GM12878 (cell line): ENCODE measurements around the gene NOL4L. TPM values are rescaled to one million over a fixed set of nuclear protein-coding genes. Genes with fewer than 3 reads are reported as not detected.

ENCODE experiments used
- ATAC-seq: fragments of 200-7000 bp; cut with Tn5 transposase; 3 replicates; pipeline ENCODE4 v1.9.1; 2020; ENCODE audit warnings: mild to moderate bottlenecking, moderate library complexity
- BruUV-seq: library from RNA; stranded (reverse); fragments of 400-500 nt; replicated peaks from 2 replicates; lab custom pipeline; 2021; lab: Mats Ljungman, UMichigan
- CTCF ChIA-PET: fragments of 300-600 bp; sonication (Branson Sonifier 250); formaldehyde crosslinking; extraction: SDS; loops from one replicate; lab custom pipeline; 2021; ENCODE audit warnings: inconsistent platforms; lab: Yijun Ruan, JAX
- POLR2A ChIA-PET: fragments of 350-600 bp; formaldehyde crosslinking; extraction: SDS; loops from one replicate; lab custom pipeline; 2021; ENCODE audit warnings: inconsistent platforms; lab: Charles Lee
- RAD21 ChIA-PET: fragments of 300-600 bp; sonication (Branson Sonifier 250); formaldehyde crosslinking; loops from one replicate; lab custom pipeline; 2023; ENCODE audit warnings: antibody characterized with exemption; ENCODE audit not compliant: unreplicated experiment; lab: Charles Lee
- SMC1A ChIA-PET: fragments of 300-600 bp; sonication (Branson Sonifier 250); formaldehyde crosslinking; loops from one replicate; lab custom pipeline; 2023; ENCODE audit not compliant: unreplicated experiment, uncharacterized antibody; lab: Charles Lee
- DNase-seq: peaks from one replicate; pipeline ENCODE4 v3.0.0-alpha.2; 2011; ENCODE audit warnings: low read depth, low spot score
- FAIRE-seq: peaks from 3 replicates; lab custom pipeline; 2011; peaks lifted over from hg19 to GRCh38; lab: Jason Lieb, UNC
- H2AFZ ChIP-seq: 2 replicates; pipeline ENCODE4 v1.6.0; 2011; ENCODE audit warnings: low read depth, low read length, control low read depth; ENCODE audit not compliant: control insufficient read depth
- H3K27ac ChIP-seq: 2 replicates; pipeline ENCODE4 v1.5.1; 2011; ENCODE audit warnings: control low read depth; ENCODE audit not compliant: control insufficient read depth, insufficient read depth
- H3K27me3 ChIP-seq, 2 experiments: replicated peaks in 1 of 2; 2 replicates each; pipeline versions ENCODE4 v1.6.0 to v1.6.1; 2011; ENCODE audit warnings: low read length in 1 of 2; ENCODE audit not compliant: control insufficient read depth in 2 of 2, insufficient read depth in 2 of 2
- H3K36me3 ChIP-seq, 2 experiments: 2 replicates each; pipeline ENCODE4 v1.5.1; 2011; ENCODE audit warnings: low read length in 1 of 2; ENCODE audit not compliant: control insufficient read depth in 2 of 2, insufficient read depth in 2 of 2
- H3K4me1 ChIP-seq: 2 replicates; pipeline ENCODE4 v1.6.1; 2011; ENCODE audit warnings: mild to moderate bottlenecking, low read length, moderate library complexity, mixed read lengths; ENCODE audit not compliant: control insufficient read depth, insufficient read depth
- H3K4me2 ChIP-seq: 2 replicates; pipeline ENCODE4 v1.6.0; 2011; ENCODE audit warnings: control low read depth; ENCODE audit not compliant: control insufficient read depth, insufficient read depth
- H3K4me3 ChIP-seq: fragments of 200-600 bp; sonication (generic); 2 replicates; pipeline ENCODE4 v1.5.1; 2016
- H3K79me2 ChIP-seq: 2 replicates; pipeline ENCODE4 v1.6.0; 2011; ENCODE audit warnings: low read length; ENCODE audit not compliant: control insufficient read depth, insufficient read depth
- H3K9ac ChIP-seq: 2 replicates; pipeline ENCODE4 v1.8.0; 2011; ENCODE audit warnings: low read length, control low read depth, mixed read lengths; ENCODE audit not compliant: control insufficient read depth, insufficient read depth
- H3K9me3 ChIP-seq: replicated peaks from 3 replicates; pipeline ENCODE4 v1.5.1; 2011; ENCODE audit warnings: mild to moderate bottlenecking, low read length; ENCODE audit not compliant: control insufficient read depth, insufficient read depth
- H4K20me1 ChIP-seq: 2 replicates; pipeline ENCODE4 v1.6.0; 2011; ENCODE audit not compliant: control insufficient read depth, insufficient read depth
- BACH1 ChIP-seq: fragments of 450-650 bp; IDR thresholded peaks from 2 replicates; pipeline ENCODE4 v1.6.1; 2017; ENCODE audit warnings: mild to moderate bottlenecking, borderline replicate concordance
- BCLAF1 ChIP-seq: fragments of 450-650 bp; IDR thresholded peaks from 2 replicates; pipeline ENCODE4 v1.6.1; 2017; ENCODE audit warnings: antibody characterized with exemption, mild to moderate bottlenecking, moderate library complexity
- KLF5 ChIP-seq: fragments of 450-650 bp; IDR thresholded peaks from 2 replicates; pipeline ENCODE4 v1.6.1; 2014; ENCODE audit warnings: mild to moderate bottlenecking; ENCODE audit not compliant: partially characterized antibody
- NFYB ChIP-seq: IDR thresholded peaks from 2 replicates; pipeline ENCODE4 v1.6.1; 2011; ENCODE audit warnings: low read depth, mild to moderate bottlenecking, low read length, improper control_type of control experiment, moderate library complexity; ENCODE audit not compliant: insufficient read depth
- PML ChIP-seq: IDR thresholded peaks from 2 replicates; pipeline ENCODE4 v1.6.1; 2012; ENCODE audit warnings: low read length, inconsistent platforms
- POU2F2 ChIP-seq: IDR thresholded peaks from 3 replicates; pipeline ENCODE4 v1.6.1; 2011; ENCODE audit warnings: low read depth, mild to moderate bottlenecking, low read length, borderline replicate concordance
- RELA ChIP-seq: fragments of 450-650 bp; IDR thresholded peaks from 2 replicates; pipeline ENCODE4 v1.8.0; 2014; ENCODE audit warnings: borderline replicate concordance; ENCODE audit not compliant: partially characterized antibody
- RUNX3 ChIP-seq: IDR thresholded peaks from 2 replicates; pipeline ENCODE4 v1.6.1; 2012; ENCODE audit warnings: low read length, inconsistent platforms
- SMAD1 ChIP-seq: fragments of 450-650 bp; IDR thresholded peaks from 2 replicates; pipeline ENCODE4 v1.6.1; 2018; ENCODE audit warnings: mild to moderate bottlenecking, low read depth; ENCODE audit not compliant: partially characterized antibody
- SMARCA5 ChIP-seq: fragments of 450-650 bp; IDR thresholded peaks from 2 replicates; pipeline ENCODE4 v1.6.1; 2017; ENCODE audit warnings: mild to moderate bottlenecking
- SREBF1 ChIP-seq: IDR thresholded peaks from 2 replicates; pipeline ENCODE4 v1.6.1; 2012; ENCODE audit warnings: mild to moderate bottlenecking, low read length
- STAT3 ChIP-seq: IDR thresholded peaks from 2 replicates; pipeline ENCODE4 v1.6.1; 2011; ENCODE audit warnings: low read depth, low read length, improper control_type of control experiment
- TARDBP ChIP-seq: IDR thresholded peaks from 2 replicates; pipeline ENCODE4 v1.6.1; 2016; ENCODE audit warnings: borderline replicate concordance
- USF2 ChIP-seq: IDR thresholded peaks from 2 replicates; pipeline ENCODE4 v1.6.1; 2011; ENCODE audit warnings: low read depth, low read length, improper control_type of control experiment, borderline replicate concordance
- ZNF217 ChIP-seq: fragments of 450-650 bp; IDR thresholded peaks from 2 replicates; pipeline ENCODE4 v1.6.1; 2017; ENCODE audit warnings: antibody characterized with exemption, mild to moderate bottlenecking
- ZZZ3 ChIP-seq: IDR thresholded peaks from 2 replicates; pipeline ENCODE4 v1.6.1; 2011; ENCODE audit warnings: low read depth; ENCODE audit not compliant: control insufficient read depth, insufficient read length
- WGBS: methylation state at CpG from one replicate; pipeline ENCODE4 v1.1.6; 2016; ENCODE audit warnings: low lambda C conversion rate; ENCODE audit not compliant: insufficient replicate concordance, insufficient coverage; ENCODE audit errors: missing lambda C conversion rate; 5-methylcytosine and 5-hydroxymethylcytosine counted together
- in situ Hi-C: fragments of 300-500 bp; cut with MboI; formaldehyde crosslinking; loops from 9 replicates; pipeline ENCODE4 v1.14.3; 2018; ENCODE audit warnings: mixed read lengths
- intact Hi-C: fragments of 100-400 bp; cut with micrococcal nuclease; formaldehyde crosslinking; loops from one replicate; pipeline ENCODE4 v1.14.2; 2022; ENCODE audit not compliant: unreplicated experiment
- polyA plus RNA-seq, 11 experiments: library from polyadenylated mRNA; depleted of rRNA in 4 of 11; unstranded in 6 of 11; stranded (reverse) in 5 of 11; fragments of >200 nt; fragmentation: Nextera tagmentation in 4 of 11; fragmentation: Illumina TruSeq in 1 of 11; extraction: Ambion mirVana in 4 of 11; extraction: Trizol in 1 of 11; gene quantifications; 1 replicate in 1 of 11; 2 replicates in 10 of 11; pipeline versions ENCODE4 v1.2.1 to v1.2.3, GENCODE V29; 2011 to 2016; ENCODE audit warnings: inconsistent platforms in 2 of 11, missing spikeins in 2 of 11, low read depth in 1 of 11
- total RNA-seq, 4 experiments: library from RNA; depleted of rRNA in 3 of 4; stranded (reverse); fragments of >200 nt in 3 of 4; fragmentation: Illumina TruSeq in 1 of 4; extraction: Trizol in 1 of 4; gene quantifications; 2 replicates each; pipeline versions ENCODE4 v1.2.1 to v1.2.3, GENCODE V29; 2013 to 2021
- TF ChIP-seq, protein P1 (sequence below): fragments of 450-650 bp; IDR thresholded peaks from 2 replicates; pipeline ENCODE4 v1.6.1; 2017; ENCODE audit warnings: mild to moderate bottlenecking, low read depth, inconsistent platforms; ENCODE audit not compliant: poor library complexity, severe bottlenecking

The NOL4L gene
- total and polyA plus RNA-seq, 10 of the 15 experiments (the other 5 are each of a cell fraction or from before 2014, with no cell fraction given) = 2.3 to 24.0 (median 8.0) TPM

DNA sequence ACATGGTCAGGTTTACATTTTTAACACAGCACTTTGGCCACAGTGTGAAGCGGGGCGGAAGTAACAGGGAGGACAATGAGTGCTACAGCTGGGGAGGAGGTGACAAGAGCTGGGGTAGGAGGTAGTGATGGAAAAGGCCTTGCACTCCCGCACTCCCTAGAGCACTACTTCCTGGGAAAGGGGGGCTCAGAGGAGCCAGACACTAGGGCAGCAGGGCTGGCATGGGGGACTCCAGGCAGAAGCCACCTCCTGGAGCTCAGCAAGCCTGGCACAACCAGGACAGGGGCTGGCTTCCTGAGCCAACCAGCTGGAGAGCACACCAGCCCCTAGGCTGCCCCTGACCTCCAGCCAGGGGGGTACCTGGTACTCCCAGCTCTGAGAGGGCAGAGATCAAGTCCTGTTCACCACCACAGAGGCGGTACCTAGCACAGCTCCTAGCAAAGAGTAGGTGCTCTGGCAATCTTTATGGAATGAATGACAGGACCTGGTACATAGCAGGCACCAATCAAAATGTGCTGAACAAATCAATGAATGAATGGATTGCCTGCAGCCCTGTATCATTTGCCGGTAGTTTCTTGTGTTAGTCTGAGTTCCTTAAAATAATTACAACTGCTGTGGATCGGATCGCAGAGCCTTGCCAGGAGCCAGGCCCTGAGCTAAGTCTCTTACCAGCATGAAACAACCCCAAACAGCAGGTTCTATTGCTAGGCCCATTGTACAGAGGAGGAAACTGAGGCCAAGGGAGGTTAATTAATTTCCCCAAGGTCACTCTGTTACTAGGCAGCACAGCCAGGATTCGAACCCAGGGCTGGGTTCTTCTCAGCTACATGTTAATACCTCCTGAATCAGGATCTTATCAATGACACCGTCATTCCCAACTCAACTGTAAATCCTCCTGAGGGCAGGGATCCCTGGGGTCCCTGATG, 15.5 kb downstream of the NOL4L start:
- ChIA-PET SMC1A (interaction anchor here (0.7 to 1.3 kb wide), 2 partner anchors 35 to 47 kb away, joined by 3 read pairs; no protein-coding TSS in a partner anchor), CTCF (interaction anchor here (1.1 to 1.4 kb wide), 3 partner anchors 17 to 85 kb away, joined by 3 read pairs; no protein-coding TSS in a partner anchor), POLR2A (interaction anchor here (0.6 kb wide), 1 partner anchor 24 kb away, joined by 5 read pairs; no protein-coding TSS in a partner anchor), RAD21 (interaction anchor here (1.2 to 2.2 kb wide), 2 partner anchors 43 to 82 kb away, joined by 4 to 9 read pairs; no protein-coding TSS in a partner anchor)
- Histone ChIP-seq H3K4me2 (no peak overlapping the region), H2AFZ (no peak overlapping the region), H3K79me2 (no peaks in the 10 kb centered on the region; the same call in none of the 2 replicates), H3K4me1 (no peaks in the 10 kb centered on the region), H3K4me3 (no peak overlapping the region), H3K27me3 (no peaks in the 10 kb centered on the region), H3K9me3 (no peaks in the 10 kb centered on the region), H3K9ac (no peak overlapping the region), H3K36me3 (no peaks in the 10 kb centered on the region), H3K27ac (no peak overlapping the region), H4K20me1 (no peaks in the 10 kb centered on the region)
- in situ Hi-C loops (no loop called here), intact Hi-C loops (no loop called here)
- WGBS = 76% methylated on average over 9 of the region's 9 CpGs
- DNase-seq = no peak
- peak; percentile 27; the same call in 1 of the 3 replicates for ATAC-seq
- no TSS peak for BruUV-seq
- FAIRE-seq = no peak
- TF ChIP-seq SMAD1 (no peak), BACH1 (no peak), PML (no peak), BCLAF1 (no peak), SREBF1 (no peak), STAT3 (no peak), POU2F2 (no peak), RELA (no peak), NFYB (no peak), RUNX3 (no peak), ZNF217 (no peak), USF2 (no peak), KLF5 (no peak), SMARCA5 (no peak), ZZZ3 (no peak), TARDBP (no peak)
- TF ChIP-seq, protein P1, sequence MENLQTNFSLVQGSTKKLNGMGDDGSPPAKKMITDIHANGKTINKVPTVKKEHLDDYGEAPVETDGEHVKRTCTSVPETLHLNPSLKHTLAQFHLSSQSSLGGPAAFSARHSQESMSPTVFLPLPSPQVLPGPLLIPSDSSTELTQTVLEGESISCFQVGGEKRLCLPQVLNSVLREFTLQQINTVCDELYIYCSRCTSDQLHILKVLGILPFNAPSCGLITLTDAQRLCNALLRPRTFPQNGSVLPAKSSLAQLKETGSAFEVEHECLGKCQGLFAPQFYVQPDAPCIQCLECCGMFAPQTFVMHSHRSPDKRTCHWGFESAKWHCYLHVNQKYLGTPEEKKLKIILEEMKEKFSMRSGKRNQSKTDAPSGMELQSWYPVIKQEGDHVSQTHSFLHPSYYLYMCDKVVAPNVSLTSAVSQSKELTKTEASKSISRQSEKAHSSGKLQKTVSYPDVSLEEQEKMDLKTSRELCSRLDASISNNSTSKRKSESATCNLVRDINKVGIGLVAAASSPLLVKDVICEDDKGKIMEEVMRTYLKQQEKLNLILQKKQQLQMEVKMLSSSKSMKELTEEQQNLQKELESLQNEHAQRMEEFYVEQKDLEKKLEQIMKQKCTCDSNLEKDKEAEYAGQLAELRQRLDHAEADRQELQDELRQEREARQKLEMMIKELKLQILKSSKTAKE = no peak
